Stimulated activated memory B cell treated with anti-CD40 and anti-IgM and Interleukin-4, amounts not matched to agents 10 μg/mL and 1 μg/mL and 100 μg/mL, for 72 hours (primary cell): Measurements from ENCODE around the gene SLC9A7.
A peak's percentile ranks its signal among the peaks of the same experiment; 100 is the strongest.

ENCODE experiments used
- ATAC-seq: fragments of 150-1000 bp; cut with Tn5 transposase; 2 replicates; pipeline ENCODE4 v1.10.0; 2021
- H3K27ac Mint-ChIP-seq: one replicate; pipeline ENCODE4 v1.8.0; 2022; ENCODE audit warnings: mild to moderate bottlenecking, mixed read lengths
- H3K27me3 Mint-ChIP-seq: one replicate; pipeline ENCODE4 v1.8.0; 2022; ENCODE audit warnings: mixed read lengths
- H3K36me3 Mint-ChIP-seq: one replicate; pipeline ENCODE4 v1.8.0; 2022; ENCODE audit warnings: mixed read lengths
- H3K4me1 Mint-ChIP-seq: one replicate; pipeline ENCODE4 v1.8.0; 2022; ENCODE audit warnings: mixed read lengths
- H3K4me3 Mint-ChIP-seq: one replicate; pipeline ENCODE4 v1.8.0; 2022; ENCODE audit warnings: mild to moderate bottlenecking, moderate library complexity, mixed read lengths
- H3K9me3 Mint-ChIP-seq: one replicate; pipeline ENCODE4 v1.8.0; 2022; ENCODE audit warnings: mixed read lengths

Gene SLC9A7

GRCh38 chrX:46695491-46695890 lies 63.4 kb downstream of the SLC9A7 start:
- no peak for ATAC-seq

GRCh38 chrX:46694549-46694948 lies 64.4 kb downstream of the SLC9A7 start:
- Mint-ChIP-seq H3K9me3 (no peaks in the 10 kb centered on the region), H3K27me3 (no peaks in the 10 kb centered on the region), H3K27ac (no peak overlapping the region), H3K4me1 (peaks cover 25% of the 10 kb centered on the region), H3K4me3 (no peak overlapping the region), H3K36me3 (peaks cover 10% of the 10 kb centered on the region)
- ATAC-seq: no peak

More at GRCh38 chrX:46695491-46695890, 63.4 kb downstream of the SLC9A7 start:
- Mint-ChIP-seq H3K4me1 (peaks cover 27% of the 10 kb centered on the region), H3K36me3 (peaks cover 8% of the 10 kb centered on the region), H3K27ac (no peak overlapping the region), H3K9me3 (no peaks in the 10 kb centered on the region), H3K27me3 (no peaks in the 10 kb centered on the region), H3K4me3 (no peak overlapping the region)

- ATAC-seq: no peak
- Mint-ChIP-seq H3K9me3 (no peaks in the 10 kb centered on the region), H3K4me3 (no peak overlapping the region), H3K36me3 (peaks cover 16% of the 10 kb centered on the region), H3K27me3 (no peaks in the 10 kb centered on the region), H3K4me1 (peaks cover 28% of the 10 kb centered on the region), H3K27ac (no peak overlapping the region)
Observed at GRCh38 chrX:46693149-46693548, 65.8 kb downstream of the SLC9A7 start.

DNA sequence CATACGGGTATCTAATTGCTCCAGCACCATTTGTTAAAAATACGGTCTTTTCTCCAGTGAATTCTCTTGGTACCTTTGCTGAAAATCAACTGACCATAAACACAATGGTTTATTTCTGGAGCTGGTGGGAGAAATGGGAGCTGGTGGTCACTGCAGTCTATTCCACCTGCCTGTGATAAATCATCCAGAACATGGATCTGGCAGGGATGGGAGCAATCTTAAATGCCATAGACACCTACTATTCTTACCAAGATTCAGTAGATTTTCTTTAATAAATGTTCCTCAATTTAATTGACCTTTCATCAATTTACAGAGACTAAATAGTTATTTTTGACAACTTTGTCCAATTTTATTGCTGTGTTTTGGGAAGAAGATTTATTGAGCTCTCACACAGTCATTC lies 68.1 kb downstream of the SLC9A7 start:
- peaks cover 29% of the 10 kb centered on the region for H3K4me1 Mint-ChIP-seq
- H3K9me3 Mint-ChIP-seq: no peaks in the 10 kb centered on the region
- H3K27me3 Mint-ChIP-seq: no peaks in the 10 kb centered on the region
- no peak overlapping the region for H3K4me3 Mint-ChIP-seq
- peaks cover 12% of the 10 kb centered on the region for H3K36me3 Mint-ChIP-seq
- no peak overlapping the region for H3K27ac Mint-ChIP-seq
- ATAC-seq: no peak

DNA sequence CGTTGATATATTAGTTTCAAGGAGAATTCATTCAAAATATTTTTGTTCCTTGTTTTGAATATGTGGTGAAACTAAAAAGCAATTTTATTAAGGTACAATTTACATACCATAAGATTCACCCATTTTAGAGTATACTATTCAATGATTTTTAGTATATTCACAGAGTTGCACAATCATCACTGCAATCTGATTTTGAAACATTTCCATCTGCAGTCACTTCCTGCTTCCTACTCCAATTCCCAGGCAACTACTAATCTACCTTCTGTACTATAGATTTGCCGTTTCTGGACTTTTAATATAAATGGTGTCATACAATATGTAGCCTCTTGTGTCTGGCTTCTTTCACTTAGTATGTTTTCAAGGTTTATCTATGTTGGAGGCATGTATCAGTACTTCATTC lies 71.3 kb downstream of the SLC9A7 start:
- no peak overlapping the region for H3K4me3 Mint-ChIP-seq
- peaks cover 12% of the 10 kb centered on the region for H3K36me3 Mint-ChIP-seq
- H3K27ac Mint-ChIP-seq: no peak overlapping the region
- H3K4me1 Mint-ChIP-seq: peaks cover 39% of the 10 kb centered on the region
- no peaks in the 10 kb centered on the region for H3K9me3 Mint-ChIP-seq
- ATAC-seq: no peak
- no peaks in the 10 kb centered on the region for H3K27me3 Mint-ChIP-seq

DNA sequence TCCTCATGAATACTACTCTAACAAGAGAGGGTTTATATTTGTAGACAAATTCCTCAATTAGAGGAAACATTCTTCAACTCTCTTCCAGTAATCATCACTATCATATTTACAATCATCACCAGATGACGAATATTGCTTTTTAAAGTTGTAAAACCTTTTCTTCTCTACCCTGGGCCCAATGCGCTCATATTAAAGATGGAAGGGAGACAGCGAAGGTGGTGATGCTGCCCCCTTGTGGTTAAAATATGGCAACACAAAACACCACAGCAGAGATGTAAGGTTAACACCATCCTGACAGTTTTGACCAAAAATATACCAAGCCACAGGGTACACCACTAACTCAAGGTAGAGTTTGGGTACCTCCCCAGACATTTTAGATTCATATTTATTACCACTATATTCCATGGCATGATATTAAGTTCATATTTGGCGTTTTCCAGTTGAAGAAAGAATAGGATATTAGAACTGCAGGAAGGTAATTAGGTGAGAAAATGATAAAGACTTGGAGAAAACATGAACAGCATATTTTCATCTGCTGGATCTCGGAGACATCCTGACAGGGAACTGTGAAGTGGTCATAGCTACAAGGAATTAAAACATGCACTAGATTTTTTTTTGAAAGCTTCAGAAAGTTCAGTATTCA lies 72.8 kb downstream of the SLC9A7 start:
- peaks cover 40% of the 10 kb centered on the region for H3K4me1 Mint-ChIP-seq
- H3K27me3 Mint-ChIP-seq: no peaks in the 10 kb centered on the region
- H3K9me3 Mint-ChIP-seq: no peaks in the 10 kb centered on the region
- no peak overlapping the region for H3K4me3 Mint-ChIP-seq
- ATAC-seq: no peak
- H3K27ac Mint-ChIP-seq: peak overlapping the region; percentile 44
- H3K36me3 Mint-ChIP-seq: peaks cover 17% of the 10 kb centered on the region

GRCh38 chrX:46683048-46683447 lies 75.9 kb downstream of the SLC9A7 start:
- H3K27me3 Mint-ChIP-seq: no peaks in the 10 kb centered on the region

DNA sequence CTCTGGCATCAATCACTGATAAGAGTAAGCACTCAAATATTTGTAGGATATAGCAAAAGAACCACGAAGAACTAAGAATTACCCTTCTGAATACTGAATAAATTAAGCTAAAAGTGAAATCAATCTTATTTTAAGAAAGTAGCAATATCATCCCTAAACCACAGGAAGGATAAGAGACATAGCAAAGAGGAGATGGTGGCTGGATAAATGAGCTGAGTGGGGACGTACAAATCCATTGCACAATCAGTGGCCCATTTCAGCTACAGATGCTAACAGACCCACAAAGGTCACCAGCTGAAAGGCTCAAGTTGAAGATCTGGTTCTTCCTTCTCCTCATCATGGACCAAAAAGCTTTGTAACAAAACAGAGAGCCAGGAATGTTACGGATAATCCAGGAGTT lies 77.1 kb downstream of the SLC9A7 start:
- no peaks in the 10 kb centered on the region for H3K9me3 Mint-ChIP-seq
- H3K27ac Mint-ChIP-seq: no peak overlapping the region
- ATAC-seq: no peak
- no peaks in the 10 kb centered on the region for H3K27me3 Mint-ChIP-seq
- no peak overlapping the region for H3K4me3 Mint-ChIP-seq
- H3K36me3 Mint-ChIP-seq: peaks cover 5% of the 10 kb centered on the region
- H3K4me1 Mint-ChIP-seq: peaks cover 34% of the 10 kb centered on the region

More at GRCh38 chrX:46683048-46683447, 75.9 kb downstream of the SLC9A7 start:
- ATAC-seq: no peak
- Mint-ChIP-seq H3K4me3 (no peak overlapping the region), H3K4me1 (peaks cover 34% of the 10 kb centered on the region), H3K9me3 (no peaks in the 10 kb centered on the region), H3K27ac (no peak overlapping the region), H3K36me3 (peaks cover 5% of the 10 kb centered on the region)

- Mint-ChIP-seq H3K4me1 (peaks cover 8% of the 10 kb centered on the region), H3K27ac (no peak overlapping the region), H3K9me3 (no peaks in the 10 kb centered on the region), H3K36me3 (peaks cover 5% of the 10 kb centered on the region), H3K4me3 (no peak overlapping the region), H3K27me3 (no peaks in the 10 kb centered on the region)
- ATAC-seq: no peak
Observed at GRCh38 chrX:46678232-46678631, 80.7 kb downstream of the SLC9A7 start.

DNA sequence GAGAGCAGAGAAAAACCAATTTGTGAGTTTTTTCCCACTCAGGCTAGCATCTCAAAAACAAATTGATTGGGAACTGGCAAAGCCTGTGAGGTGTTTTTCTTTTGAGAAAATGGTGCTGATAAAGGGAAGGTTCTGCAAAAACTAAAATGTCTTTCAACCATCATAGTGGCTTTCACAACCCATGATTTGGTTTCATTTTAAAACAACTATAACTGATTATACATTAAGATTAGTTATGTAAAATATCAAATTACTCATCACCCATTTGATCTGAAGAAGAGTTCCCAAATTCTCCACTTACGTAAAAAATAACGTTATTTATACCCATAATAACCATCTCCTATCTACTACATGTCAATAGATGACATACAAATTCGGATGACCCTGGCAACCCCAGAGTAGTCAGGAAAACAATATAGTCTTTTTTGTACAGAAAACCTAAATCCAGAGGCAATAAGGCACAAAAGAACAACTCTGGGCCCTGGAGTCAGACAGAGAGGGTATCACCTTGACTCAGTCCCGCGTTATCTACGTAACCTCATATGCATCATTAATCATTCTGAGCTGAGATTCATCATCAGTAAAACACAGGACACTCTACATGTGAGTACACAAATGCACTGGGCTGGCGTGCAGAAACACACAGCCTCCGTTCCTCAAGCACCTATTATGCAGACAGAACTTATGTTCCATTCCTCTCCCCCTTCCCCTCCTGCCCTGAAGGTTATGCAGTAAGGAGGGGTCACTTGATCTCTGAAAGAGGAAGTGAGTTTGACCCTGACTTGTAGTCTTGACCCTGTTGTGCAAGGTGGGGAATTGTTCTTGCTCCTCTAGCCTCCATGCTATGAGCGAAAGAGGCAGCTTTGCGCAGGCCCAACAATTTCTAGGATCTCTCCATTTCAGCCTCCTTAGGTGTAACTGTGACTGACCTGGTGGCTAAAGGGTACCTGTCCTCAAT lies 82.2 kb downstream of the SLC9A7 start:
- Mint-ChIP-seq H3K27me3 (no peaks in the 10 kb centered on the region), H3K36me3 (peaks cover 4% of the 10 kb centered on the region), H3K4me1 (peaks cover 3% of the 10 kb centered on the region), H3K4me3 (no peak overlapping the region), H3K9me3 (no peaks in the 10 kb centered on the region), H3K27ac (no peak overlapping the region)
- ATAC-seq: no peak

- ATAC-seq: no peak
- Mint-ChIP-seq H3K4me1 (no peaks in the 10 kb centered on the region), H3K27ac (no peak overlapping the region), H3K9me3 (no peaks in the 10 kb centered on the region), H3K36me3 (peaks cover 15% of the 10 kb centered on the region), H3K27me3 (no peaks in the 10 kb centered on the region), H3K4me3 (no peak overlapping the region)
Observed at GRCh38 chrX:46673620-46674359, 85.1 kb downstream of the SLC9A7 start.

GRCh38 chrX:46670316-46670715 lies 88.6 kb downstream of the SLC9A7 start:
- Mint-ChIP-seq H3K27me3 (no peaks in the 10 kb centered on the region), H3K4me1 (no peaks in the 10 kb centered on the region), H3K36me3 (peaks cover 26% of the 10 kb centered on the region), H3K27ac (no peak overlapping the region), H3K4me3 (no peak overlapping the region), H3K9me3 (no peaks in the 10 kb centered on the region)
- ATAC-seq: no peak

GRCh38 chrX:46666831-46667230 lies 92.1 kb downstream of the SLC9A7 start:
- Mint-ChIP-seq H3K4me1 (no peaks in the 10 kb centered on the region), H3K9me3 (no peaks in the 10 kb centered on the region), H3K36me3 (peaks cover 34% of the 10 kb centered on the region), H3K27ac (no peak overlapping the region), H3K27me3 (no peaks in the 10 kb centered on the region), H3K4me3 (no peak overlapping the region)
- ATAC-seq: no peak

DNA sequence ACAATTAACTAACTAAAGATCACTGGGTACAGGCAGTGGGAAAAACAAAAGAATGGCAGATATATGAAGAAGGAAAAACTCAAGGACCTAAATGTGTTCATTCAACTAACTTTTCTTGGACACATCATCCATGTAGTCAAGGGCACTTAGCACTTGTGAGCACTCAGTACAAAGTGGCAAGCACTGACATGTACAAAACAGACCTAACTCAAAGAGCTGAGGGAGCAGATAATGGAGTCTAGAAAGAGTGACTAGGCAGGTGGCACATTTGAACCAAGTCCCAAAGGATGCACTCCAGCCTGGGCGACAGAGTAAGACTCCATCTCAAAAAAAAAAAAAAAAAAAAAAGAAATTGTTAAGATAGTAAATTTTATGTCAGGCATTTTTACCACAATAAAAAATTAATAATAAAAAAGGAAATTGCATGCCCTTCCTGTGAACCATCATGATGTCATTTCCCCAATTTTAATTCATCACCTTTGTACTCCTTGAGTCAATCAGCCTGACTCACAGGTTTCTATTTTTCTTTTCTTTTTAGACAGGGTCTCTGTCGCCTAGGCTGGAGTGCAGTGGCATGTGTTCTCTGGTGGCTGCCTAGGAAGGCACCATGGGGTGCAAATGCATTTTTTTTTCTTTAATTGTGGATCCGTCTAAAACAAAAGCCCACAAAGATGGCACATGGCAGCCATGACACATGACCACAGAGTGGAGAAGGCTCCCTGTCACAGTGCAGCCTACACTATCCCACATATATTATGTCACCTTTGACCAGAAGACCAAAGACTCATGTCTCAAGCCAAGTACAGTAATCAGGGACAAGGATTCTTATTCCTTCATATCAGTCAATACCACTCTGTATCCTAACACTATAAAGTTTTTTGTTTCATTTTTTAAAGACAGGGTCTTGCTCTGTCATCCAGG lies 93.4 kb downstream of the SLC9A7 start:
- Mint-ChIP-seq H3K4me1 (no peaks in the 10 kb centered on the region), H3K27ac (no peak overlapping the region), H3K27me3 (no peaks in the 10 kb centered on the region), H3K9me3 (no peaks in the 10 kb centered on the region), H3K4me3 (no peak overlapping the region), H3K36me3 (peaks cover 29% of the 10 kb centered on the region)
- ATAC-seq: no peak
